ENCODE data around the gene GAB1.

Gene GAB1

DNA sequence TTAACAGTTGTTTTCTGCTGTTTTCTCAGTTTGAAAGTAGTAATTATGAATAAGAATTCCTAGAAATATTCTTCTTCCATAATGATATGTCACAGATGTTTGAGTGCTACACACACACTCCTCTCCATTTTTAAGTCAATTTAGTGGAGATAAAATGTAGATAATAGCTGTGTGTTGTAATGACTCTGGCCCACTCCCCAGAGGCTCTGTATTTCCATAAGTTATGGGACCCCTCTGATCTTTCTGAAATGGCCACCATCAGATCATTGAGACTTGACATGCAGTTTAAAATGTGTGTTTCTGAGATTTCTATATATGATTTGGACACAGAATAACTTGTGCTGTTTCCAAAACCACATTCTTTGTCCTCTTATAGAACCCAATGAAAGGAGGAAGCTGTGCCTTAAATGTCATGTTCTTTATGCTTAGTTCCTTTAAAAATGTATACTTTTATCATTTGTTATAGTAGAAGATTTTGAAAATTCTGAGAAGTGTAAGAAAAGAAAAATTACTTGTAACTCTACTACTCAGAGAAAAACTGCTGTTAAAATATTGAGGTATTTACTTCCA is 46.4 kb downstream of the GAB1 start:
- H2AFZ ChIP-seq (ENCODE audit: low read length), result no peak overlapping the region
- no peak overlapping the region for H3K27ac ChIP-seq (ENCODE audit: low read depth, low read length, poor library complexity, severe bottlenecking)
- peaks cover 7% of the 10 kb centered on the region for H3K4me1 ChIP-seq (ENCODE audit: insufficient read depth, low read length, severe bottlenecking)
- H3K9me2 ChIP-seq (ENCODE audit: low read depth, low read length), result no peaks in the 10 kb centered on the region
- H3K9me3 ChIP-seq (ENCODE audit: low read length), result no peaks in the 10 kb centered on the region
- H4K20me1 ChIP-seq (ENCODE audit: insufficient read depth, low read length), result no peaks in the 10 kb centered on the region
- no peaks in the 10 kb centered on the region for H3K27me3 ChIP-seq (ENCODE audit: insufficient read depth, low read length)
- H3K4me2 ChIP-seq (ENCODE audit: low read length), result no peak overlapping the region
- H3K4me3 ChIP-seq (ENCODE audit: low read depth, low read length, poor library complexity, severe bottlenecking), result no peak overlapping the region
- H3K36me3 ChIP-seq (ENCODE audit: insufficient read depth, low read length), result no peaks in the 10 kb centered on the region
- no peaks in the 10 kb centered on the region for H3F3A ChIP-seq (ENCODE audit: insufficient read depth, low read length)
- no peaks in the 10 kb centered on the region for H3K79me2 ChIP-seq (ENCODE audit: insufficient read depth, low read length)
- H3K9ac ChIP-seq (ENCODE audit: low read length), result no peak overlapping the region
- no peak for TF ChIP-seq EZH2 (IDR thresholded peaks at IDR 0.05; ENCODE audit: borderline replicate concordance, low read length)
- TF ChIP-seq, protein P1, sequence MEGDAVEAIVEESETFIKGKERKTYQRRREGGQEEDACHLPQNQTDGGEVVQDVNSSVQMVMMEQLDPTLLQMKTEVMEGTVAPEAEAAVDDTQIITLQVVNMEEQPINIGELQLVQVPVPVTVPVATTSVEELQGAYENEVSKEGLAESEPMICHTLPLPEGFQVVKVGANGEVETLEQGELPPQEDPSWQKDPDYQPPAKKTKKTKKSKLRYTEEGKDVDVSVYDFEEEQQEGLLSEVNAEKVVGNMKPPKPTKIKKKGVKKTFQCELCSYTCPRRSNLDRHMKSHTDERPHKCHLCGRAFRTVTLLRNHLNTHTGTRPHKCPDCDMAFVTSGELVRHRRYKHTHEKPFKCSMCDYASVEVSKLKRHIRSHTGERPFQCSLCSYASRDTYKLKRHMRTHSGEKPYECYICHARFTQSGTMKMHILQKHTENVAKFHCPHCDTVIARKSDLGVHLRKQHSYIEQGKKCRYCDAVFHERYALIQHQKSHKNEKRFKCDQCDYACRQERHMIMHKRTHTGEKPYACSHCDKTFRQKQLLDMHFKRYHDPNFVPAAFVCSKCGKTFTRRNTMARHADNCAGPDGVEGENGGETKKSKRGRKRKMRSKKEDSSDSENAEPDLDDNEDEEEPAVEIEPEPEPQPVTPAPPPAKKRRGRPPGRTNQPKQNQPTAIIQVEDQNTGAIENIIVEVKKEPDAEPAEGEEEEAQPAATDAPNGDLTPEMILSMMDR (IDR thresholded peaks at IDR 0.05; ENCODE audit: low read length), result no peak

DNA sequence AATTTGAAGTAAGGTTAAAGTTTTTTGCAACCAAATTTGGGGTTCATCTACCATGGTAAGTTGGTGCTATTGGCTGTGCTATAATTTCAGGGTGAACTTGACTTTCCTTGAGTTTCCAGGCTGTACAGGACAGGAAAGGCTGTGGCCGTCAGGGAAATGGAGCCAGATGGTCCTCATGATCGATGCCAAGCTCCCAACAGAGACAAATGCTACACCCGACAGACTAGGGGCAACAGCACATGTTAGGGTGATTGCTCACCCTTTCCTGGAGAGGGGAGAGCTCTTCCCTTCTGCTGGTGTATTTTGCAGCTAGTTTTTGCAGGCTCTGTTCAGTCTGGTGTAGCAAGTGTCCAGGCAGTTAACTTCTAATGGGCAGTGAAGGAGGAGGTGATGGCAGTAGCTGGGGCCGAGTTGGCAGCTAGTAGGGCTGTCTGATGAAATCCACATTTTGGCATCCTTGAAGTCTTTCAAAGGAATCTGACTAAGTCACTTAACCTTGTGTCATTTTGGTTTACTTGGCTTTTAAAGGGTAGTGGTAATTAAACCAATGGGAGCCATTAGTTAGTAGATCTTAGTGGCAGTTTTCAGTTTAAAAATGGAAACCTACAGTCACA is 47.8 kb downstream of the GAB1 start:
- no peak overlapping the region for H3K27ac ChIP-seq (ENCODE audit: low read depth, low read length, poor library complexity, severe bottlenecking)
- H3K9me2 ChIP-seq (ENCODE audit: low read depth, low read length), result no peaks in the 10 kb centered on the region
- H3K27me3 ChIP-seq (ENCODE audit: insufficient read depth, low read length), result no peaks in the 10 kb centered on the region
- no peaks in the 10 kb centered on the region for H3F3A ChIP-seq (ENCODE audit: insufficient read depth, low read length)
- no peak overlapping the region for H3K4me2 ChIP-seq (ENCODE audit: low read length)
- H3K36me3 ChIP-seq (ENCODE audit: insufficient read depth, low read length), result no peaks in the 10 kb centered on the region
- no peak overlapping the region for H3K4me3 ChIP-seq (ENCODE audit: low read depth, low read length, poor library complexity, severe bottlenecking)
- no peak overlapping the region for H3K9ac ChIP-seq (ENCODE audit: low read length)
- no peaks in the 10 kb centered on the region for H3K79me2 ChIP-seq (ENCODE audit: insufficient read depth, low read length)
- no peaks in the 10 kb centered on the region for H3K9me3 ChIP-seq (ENCODE audit: low read length)
- no peak overlapping the region for H2AFZ ChIP-seq (ENCODE audit: low read length)
- H3K4me1 ChIP-seq (ENCODE audit: insufficient read depth, low read length, severe bottlenecking), result no peaks in the 10 kb centered on the region
- H4K20me1 ChIP-seq (ENCODE audit: insufficient read depth, low read length), result no peaks in the 10 kb centered on the region
- TF ChIP-seq, protein P1 (IDR thresholded peaks at IDR 0.05; ENCODE audit: low read length), result no peak
- TF ChIP-seq EZH2 (IDR thresholded peaks at IDR 0.05; ENCODE audit: borderline replicate concordance, low read length), result no peak

DNA sequence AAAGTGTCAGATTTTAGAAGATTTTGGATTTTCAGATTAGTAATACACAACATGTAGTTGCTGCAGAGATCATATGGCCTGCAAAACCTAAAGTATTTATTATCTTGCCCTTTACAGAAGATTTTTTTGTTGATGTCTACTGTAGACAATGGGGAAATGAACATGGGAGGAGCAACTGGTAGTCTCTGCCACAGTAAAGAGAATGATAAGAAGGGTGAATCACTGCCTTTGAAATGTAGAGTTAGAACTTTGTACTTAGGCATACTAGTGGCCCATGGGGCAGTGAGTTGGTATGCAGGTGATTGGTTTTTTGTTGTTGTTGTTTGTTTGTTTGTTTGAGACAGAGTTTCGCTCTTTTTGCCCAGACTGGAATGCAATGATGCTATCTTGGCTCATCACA is 50.1 kb downstream of the GAB1 start:
- H3K4me2 ChIP-seq (ENCODE audit: low read length), result no peak overlapping the region
- no peaks in the 10 kb centered on the region for H3K4me1 ChIP-seq (ENCODE audit: insufficient read depth, low read length, severe bottlenecking)
- H3K9me3 ChIP-seq (ENCODE audit: low read length), result no peaks in the 10 kb centered on the region
- no peaks in the 10 kb centered on the region for H3F3A ChIP-seq (ENCODE audit: insufficient read depth, low read length)
- H3K27ac ChIP-seq (ENCODE audit: low read depth, low read length, poor library complexity, severe bottlenecking), result no peak overlapping the region
- no peaks in the 10 kb centered on the region for H3K27me3 ChIP-seq (ENCODE audit: insufficient read depth, low read length)
- no peaks in the 10 kb centered on the region for H3K36me3 ChIP-seq (ENCODE audit: insufficient read depth, low read length)
- H2AFZ ChIP-seq (ENCODE audit: low read length), result no peak overlapping the region
- no peaks in the 10 kb centered on the region for H4K20me1 ChIP-seq (ENCODE audit: insufficient read depth, low read length)
- no peak for TF ChIP-seq EZH2 (IDR thresholded peaks at IDR 0.05; ENCODE audit: borderline replicate concordance, low read length)
- TF ChIP-seq, protein P1 (IDR thresholded peaks at IDR 0.05; ENCODE audit: low read length), result no peak
- no peaks in the 10 kb centered on the region for H3K9me2 ChIP-seq (ENCODE audit: low read depth, low read length)
- H3K9ac ChIP-seq (ENCODE audit: low read length), result no peak overlapping the region
- H3K4me3 ChIP-seq (ENCODE audit: low read depth, low read length, poor library complexity, severe bottlenecking), result no peak overlapping the region
- no peaks in the 10 kb centered on the region for H3K79me2 ChIP-seq (ENCODE audit: insufficient read depth, low read length)
